IPS-NIHi7 (cell line): Measurements from ENCODE around the gene CEP295NL.
"Not testable (repeated sequence)": the region's sequence is repeated elsewhere in the genome, so short reads cannot be mapped to it uniquely, and the experiment has no call there.

Source experiments
- DNase-seq: peaks from one replicate; pipeline ENCODE4 v3.0.0; 2012; ENCODE audit warnings: mixed read lengths; ENCODE audit errors: extremely low spot score

Gene CEP295NL

GRCh38 chr17:78888941-78889518 is 14.0 kb downstream of the CEP295NL start:
- DNase-seq: no peak

DNA sequence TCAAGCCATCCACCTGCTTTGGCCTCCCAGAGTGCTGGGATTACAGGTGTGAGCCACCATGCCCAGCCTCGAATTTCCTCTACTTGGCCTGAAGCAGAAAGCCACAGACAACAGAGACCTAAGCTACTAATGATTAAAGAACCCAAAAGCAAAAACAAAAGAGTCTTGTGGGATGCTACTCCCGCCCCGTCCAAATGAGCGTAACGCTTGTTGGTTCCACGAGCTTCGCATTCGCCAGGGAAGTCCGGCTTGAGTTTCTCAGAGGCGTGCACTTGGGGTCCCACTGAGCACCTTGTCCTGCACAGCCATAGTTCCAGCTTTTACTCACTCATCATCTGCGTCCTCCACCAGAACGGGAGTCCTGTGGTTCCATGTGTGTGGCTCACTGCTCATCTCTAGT is 16.0 kb downstream of the CEP295NL start:
- DNase-seq: no peak

DNA sequence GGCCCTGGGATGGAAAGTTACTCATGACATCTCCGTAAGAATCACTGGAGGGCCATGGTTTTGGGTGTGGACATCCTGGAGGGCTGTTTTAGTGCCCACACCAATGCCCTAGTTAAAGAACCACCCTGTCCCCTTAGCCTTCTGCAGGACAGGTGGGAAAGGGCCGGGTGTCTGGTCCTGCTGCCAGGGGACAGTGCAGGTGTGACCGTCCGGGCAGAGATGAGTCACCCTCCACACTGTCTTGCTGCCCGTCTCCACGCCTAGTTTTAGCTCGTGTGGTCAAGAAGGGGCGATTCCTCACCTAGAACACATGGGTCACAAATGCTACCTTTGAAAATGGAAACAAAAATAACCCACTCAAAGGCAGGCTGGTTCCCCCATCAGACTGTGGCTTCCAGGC is 17.0 kb downstream of the CEP295NL start:
- DNase-seq: no peak

GRCh38 chr17:78884876-78885667 is 17.9 kb downstream of the CEP295NL start:
- no peak for DNase-seq

GRCh38 chr17:78884148-78884825 is 18.7 kb downstream of the CEP295NL start:
- no peak for DNase-seq

DNA sequence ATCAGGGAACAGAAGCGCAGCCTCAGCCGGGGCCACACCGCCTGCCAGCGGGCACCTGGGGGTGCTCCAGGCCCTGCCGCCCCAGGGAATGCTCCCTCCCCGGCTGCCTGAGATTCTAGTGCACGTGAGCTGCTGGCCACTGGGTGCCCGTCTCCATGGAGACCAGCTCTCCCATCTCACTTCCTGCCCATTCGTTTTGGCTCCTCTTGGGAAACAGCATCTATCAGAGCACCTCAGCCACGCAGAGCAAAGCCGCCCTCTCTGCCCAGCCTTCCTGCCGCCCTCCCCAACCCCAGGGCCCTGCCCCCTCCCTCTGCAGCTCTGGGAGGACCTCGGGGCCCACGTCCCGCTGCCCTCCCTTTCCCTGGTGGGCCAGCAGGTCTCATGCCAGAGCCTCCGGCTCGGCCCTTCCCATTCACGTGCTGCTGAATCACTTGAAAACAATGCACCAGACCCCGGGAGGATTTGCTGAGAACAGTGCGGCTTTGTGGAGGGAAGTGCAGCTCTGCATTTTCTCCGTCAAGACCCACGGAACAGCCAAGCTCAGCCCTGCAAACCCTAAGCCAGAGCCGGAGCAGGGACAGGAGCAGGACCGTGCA is 19.4 kb downstream of the CEP295NL start:
- DNase-seq: peak; percentile 82

DNA sequence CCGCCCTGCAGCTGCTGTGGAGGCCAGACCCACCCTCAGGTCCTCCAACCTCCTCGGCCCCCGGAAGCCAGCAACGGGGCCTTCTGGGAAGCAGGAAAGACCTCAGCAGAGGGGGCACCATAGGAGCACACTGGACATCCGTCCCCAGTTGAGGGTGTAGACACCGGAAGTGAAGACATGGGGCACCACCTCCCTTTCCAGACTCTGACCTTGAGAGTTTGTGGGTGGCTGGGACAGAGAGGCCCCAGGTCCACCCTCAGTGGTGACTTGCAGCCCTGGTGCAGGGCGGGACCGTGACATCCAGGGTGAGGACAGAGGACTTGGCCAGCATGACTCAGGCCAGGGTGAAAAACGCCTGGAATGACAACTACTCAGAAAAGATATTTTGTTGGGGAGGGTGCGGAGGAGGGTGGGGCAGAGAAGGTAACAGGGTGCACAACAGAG is 19.9 kb downstream of the CEP295NL start:
- peak; percentile 53 for DNase-seq

- DNase-seq: no peak
Observed at GRCh38 chr17:78882540-78883088, 20.4 kb downstream of the CEP295NL start.

DNA sequence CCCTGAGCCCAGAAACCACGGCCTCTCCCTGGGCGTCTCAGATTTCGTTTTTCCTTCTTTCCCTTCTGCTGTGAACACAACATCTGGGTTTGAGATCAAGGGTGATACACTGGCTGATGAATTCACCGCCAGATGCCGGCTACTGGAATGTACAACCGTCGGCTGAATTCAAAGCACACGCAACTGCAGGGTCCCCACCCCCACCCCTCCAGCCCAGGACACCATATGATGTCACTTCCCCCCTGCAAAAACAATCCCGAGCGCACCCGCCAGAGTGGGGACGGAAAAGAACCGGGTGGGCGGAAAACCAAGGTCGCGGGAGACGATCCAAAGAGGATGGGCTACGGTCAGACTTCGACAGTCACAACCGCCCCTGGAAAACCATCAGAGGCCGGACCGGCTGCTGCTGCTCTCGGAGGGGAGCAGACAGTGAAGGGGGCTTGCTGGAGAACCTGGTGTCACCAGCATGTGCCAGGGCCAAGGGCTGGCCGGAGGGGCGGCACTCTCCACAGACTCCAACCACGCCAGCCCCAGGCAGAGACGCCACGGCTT is 23.3 kb downstream of the CEP295NL start:
- DNase-seq: no peak

DNA sequence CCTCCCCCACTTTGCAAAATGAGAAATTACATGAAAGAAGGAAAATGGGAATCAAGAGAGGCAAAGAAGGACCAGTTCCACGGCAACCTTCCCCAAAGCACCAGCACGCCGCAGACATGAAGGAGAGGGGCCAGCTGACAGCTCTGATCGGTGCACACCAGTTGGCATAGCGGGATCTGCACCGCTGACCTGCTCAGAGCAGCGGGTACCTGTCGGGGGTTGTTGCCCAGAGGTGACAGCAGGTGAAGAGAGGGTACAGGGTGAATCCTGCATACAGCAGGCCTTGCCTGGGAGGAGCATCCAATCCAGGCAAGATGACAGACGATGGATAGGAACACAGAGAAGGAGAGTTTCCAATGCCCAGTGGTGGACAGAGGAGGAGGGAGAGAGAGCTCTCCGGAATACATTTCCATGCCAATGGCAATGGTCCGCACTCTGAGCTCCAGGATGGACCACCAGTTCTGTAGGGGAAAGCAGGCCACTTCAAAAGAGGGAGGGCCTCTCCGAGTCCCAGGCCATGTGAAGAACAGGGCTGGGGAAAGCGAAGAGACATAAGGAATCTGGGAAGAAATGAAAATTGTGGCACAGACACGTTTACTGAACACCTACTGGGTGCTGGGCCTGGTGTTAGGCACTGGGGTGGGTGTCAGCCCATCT is 24.0 kb downstream of the CEP295NL start:
- DNase-seq: no peak

GRCh38 chr17:78878261-78878660 is 24.7 kb downstream of the CEP295NL start:
- no peak for DNase-seq

- DNase-seq: not testable (repeated sequence)
Observed at GRCh38 chr17:78876954-78877517, 26.0 kb downstream of the CEP295NL start.

DNA sequence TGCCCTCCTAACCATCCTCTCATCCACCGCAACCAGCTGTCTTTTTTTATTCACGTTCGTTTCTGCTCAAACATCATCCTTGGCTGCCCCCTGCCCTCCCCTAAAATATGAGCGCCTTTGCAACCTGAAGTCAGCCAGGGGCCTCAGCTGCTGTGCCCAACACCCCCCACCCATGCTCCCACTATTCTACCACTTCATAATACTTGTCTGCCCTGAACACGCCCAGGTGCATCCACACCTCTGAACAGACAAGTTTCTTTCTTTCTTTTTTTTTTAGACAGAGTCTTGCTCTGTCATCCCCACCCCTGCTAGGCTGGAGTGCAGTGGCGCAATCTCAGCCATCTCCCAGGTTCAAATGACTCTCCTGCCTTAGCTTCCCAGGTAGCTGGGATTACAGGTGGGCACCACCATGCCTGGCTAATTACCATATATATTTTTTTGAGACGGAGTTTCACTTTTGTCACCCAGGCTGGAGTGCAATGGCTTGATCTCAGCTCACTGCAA is 26.9 kb downstream of the CEP295NL start:
- no peak for DNase-seq

- DNase-seq: no peak
Observed at GRCh38 chr17:78875363-78876093, 27.5 kb downstream of the CEP295NL start.

DNA sequence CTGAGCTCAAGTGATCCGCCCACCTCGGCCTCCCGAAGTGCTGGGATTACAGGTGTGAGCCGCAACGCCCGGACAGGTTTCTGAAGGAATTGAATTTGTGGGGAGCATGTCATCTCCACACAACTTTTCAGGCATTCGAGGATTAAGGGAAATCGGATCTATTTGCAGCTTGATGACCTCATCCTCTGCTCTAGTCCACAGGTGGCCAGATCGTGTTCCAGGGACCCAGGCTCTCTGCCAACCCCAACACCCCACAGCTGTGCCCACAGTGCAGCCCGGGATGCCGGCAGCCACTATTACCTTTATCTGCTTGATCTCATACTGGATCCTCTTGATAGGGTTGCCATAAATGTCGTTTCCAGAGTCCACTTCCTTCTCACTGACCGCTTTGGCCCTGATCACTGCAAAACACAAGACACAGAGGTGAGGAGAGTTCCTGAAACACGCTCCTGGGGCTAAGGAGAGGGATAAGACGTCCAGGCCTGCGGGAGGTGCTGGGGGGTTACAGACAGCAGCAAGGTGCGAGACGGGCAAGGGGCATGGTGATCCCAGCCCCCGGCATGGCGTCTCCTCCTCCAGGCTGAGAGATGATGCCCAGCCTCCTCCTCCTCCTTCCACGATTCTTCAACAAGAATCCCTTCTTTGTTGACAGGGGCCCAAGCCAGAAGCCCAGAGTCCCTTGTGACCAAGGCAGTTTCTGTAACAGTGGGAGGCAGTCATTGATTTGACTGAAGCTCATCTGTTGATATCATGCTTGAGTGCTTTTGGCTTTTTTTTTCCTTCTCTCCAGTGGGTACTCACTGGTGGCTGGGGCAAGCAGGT is 29.3 kb downstream of the CEP295NL start:
- no peak for DNase-seq

DNA sequence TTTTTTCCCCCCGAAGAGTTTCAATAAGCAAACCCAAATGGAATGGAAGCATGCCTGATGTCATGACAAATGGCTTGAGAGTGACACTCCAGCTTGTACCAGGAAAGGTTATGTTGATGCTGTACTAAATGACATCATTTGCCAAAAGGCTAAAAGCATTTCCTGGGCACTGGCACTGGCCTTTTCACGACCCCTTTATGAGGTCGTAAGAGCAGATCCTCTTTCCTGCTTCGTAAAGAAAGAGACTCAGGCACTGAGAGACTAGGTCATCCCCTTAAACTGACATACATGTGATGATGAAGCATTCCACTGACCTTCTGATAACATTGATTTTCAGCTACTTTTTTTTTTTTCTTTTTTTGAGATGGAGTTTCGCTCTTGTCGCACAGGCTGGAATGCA is 30.5 kb downstream of the CEP295NL start:
- no peak for DNase-seq

- DNase-seq: no peak
Observed at GRCh38 chr17:78870621-78871020, 32.4 kb downstream of the CEP295NL start.

GRCh38 chr17:78868391-78868790 is 34.6 kb downstream of the CEP295NL start:
- DNase-seq: no peak

DNA sequence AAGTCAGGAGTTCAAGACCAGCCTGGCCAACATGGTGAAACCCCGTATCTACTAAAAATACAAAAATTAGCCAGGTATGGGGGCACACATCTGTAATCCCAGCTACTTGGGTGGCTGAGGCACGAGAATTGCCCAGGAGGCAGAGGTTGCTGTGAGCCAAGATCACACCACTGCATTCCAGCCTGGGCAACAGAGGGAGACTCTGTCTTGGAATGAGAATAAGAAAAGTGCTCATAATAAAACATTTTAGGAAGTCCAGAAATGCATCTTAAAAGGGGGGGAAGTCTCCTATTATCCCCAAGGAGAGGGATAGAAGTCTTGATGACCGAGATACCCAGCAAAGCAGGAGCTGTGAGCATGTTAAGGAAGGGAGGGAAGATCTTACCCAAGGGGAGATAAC is 36.0 kb downstream of the CEP295NL start:
- not testable (repeated sequence) for DNase-seq
